Measurements from ENCODE around the gene SIAH2. TPM values are rescaled to one million over a fixed set of nuclear protein-coding genes. Genes with fewer than 3 reads are reported as not detected.
A peak's percentile ranks its signal among the peaks of the same experiment; 100 is the strongest.

The SIAH2 gene
- total RNA-seq, 2 experiments from 2014 or later, result 22.2 to 29.1 TPM

DNA sequence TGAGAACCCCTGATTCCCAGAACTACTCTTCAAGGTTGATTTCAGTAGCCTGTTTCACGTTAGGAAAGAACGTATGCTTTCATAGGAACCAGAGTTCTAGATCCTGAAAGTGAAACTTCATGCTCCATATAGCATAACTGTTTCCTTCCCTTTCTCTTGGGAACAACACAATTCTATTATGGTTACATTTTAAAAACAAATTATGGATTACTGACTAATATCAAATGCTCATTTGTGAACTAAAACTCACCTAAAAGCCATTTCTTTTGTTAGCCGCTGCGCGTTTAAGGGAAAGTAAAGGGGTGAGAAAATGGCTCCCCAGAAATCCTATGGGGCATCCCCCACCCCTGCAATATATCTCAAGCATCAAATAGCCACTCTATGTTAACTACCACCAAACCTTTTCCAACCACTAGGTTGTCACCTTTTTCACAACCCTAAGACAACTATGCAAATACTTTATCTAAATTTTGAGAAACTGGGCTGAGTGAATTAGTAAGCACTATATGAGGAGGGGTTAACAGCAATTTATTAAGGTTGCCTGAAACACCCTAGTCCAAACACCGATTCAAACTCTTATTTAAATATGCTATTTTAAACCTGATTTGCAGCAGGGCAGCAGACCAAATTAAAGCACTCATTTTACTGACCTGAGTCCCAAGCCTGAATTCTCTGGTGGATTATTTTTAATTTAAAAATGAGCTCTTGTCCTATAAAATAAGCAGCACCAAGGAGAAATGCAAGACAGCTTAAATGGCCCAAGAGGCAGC is 2.4 kb downstream of the SIAH2 start:
- intact Hi-C loops (cut with micrococcal nuclease; ENCODE audit: unreplicated experiment), result loop anchor here (5.0 kb wide), 1 partner anchor 38 kb away; no protein-coding TSS in a partner anchor
- peaks cover 5% of the 10 kb centered on the region; the same call in 1 of the 2 replicates for H3K36me3 ChIP-seq (ENCODE audit: insufficient read depth, low read length)
- peak overlapping the region; percentile 78 for H3K4me3 ChIP-seq (ENCODE audit: low read depth, low read length, poor library complexity, severe bottlenecking)
- H3K9me3 ChIP-seq (ENCODE audit: low read length), result no peaks in the 10 kb centered on the region
- H3K79me2 ChIP-seq (ENCODE audit: insufficient read depth, low read depth, low read length), result peaks cover 24% of the 10 kb centered on the region; the same call in 1 of the 2 replicates
- H2AFZ ChIP-seq (ENCODE audit: low read length), result no peak overlapping the region
- BruUV-seq (replicated peaks), result no TSS peak
- no peaks in the 10 kb centered on the region for H3K9me2 ChIP-seq (ENCODE audit: insufficient read depth, low read length)
- TF ChIP-seq EZH2phosphoT487 (IDR thresholded peaks at IDR 0.05; ENCODE audit: borderline replicate concordance, low read depth, low read length) (no peak), CTCF (conservative IDR thresholded peaks at IDR 0.05; ENCODE audit: low read length) (no peak)
- DNase-seq (ENCODE audit: low spot score), result no peak
- H4K20me1 ChIP-seq (ENCODE audit: insufficient read depth, low read length), result peaks cover 25% of the 10 kb centered on the region
- no peak overlapping the region for H3K27ac ChIP-seq (ENCODE audit: low read depth, low read length, poor library complexity, severe bottlenecking)
- POLR2A ChIA-PET, result interaction anchor here (0.6 to 2.4 kb wide), 13 partner anchors 11 to 347 kb away, joined by 3 to 8 read pairs (median 3); partner anchors contain the start of genes ERICH6 and SELENOT
- H3K4me2 ChIP-seq (ENCODE audit: low read length), result peak overlapping the region; percentile 96
- peaks cover 51% of the 10 kb centered on the region for H3K4me1 ChIP-seq (ENCODE audit: insufficient read depth, low read length, poor library complexity, severe bottlenecking)
- CTCF ChIA-PET (ENCODE audit: unreplicated experiment), result no interaction called here

DNA sequence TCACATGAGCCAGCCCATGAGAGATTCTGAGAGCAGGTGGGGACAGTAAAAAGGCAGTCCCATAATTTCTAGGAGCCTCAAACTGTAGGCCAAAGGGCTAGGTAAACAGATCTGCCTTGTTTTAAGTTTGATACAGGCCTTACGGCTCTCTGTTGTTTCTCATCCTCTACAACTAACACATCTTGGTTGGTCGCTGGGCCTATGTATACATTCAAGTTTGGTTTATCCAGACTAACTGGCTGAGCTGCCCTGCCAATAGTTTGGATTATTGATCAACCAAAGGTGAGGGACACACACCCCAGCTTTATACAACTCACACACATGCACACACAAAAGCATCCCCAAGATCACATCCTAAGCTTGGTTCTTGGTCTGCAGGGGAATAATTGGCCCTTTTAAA is 3.0 kb downstream of the SIAH2 start:
- peaks cover 44% of the 10 kb centered on the region for H3K4me1 ChIP-seq (ENCODE audit: insufficient read depth, low read length, poor library complexity, severe bottlenecking)
- peaks cover 5% of the 10 kb centered on the region; the same call in 1 of the 2 replicates for H3K36me3 ChIP-seq (ENCODE audit: insufficient read depth, low read length)
- H3K9me3 ChIP-seq (ENCODE audit: low read length), result no peaks in the 10 kb centered on the region
- no peak overlapping the region for H3K27ac ChIP-seq (ENCODE audit: low read depth, low read length, poor library complexity, severe bottlenecking)
- H3K4me3 ChIP-seq (ENCODE audit: low read depth, low read length, poor library complexity, severe bottlenecking), result peak overlapping the region; percentile 78
- H4K20me1 ChIP-seq (ENCODE audit: insufficient read depth, low read length), result peaks cover 25% of the 10 kb centered on the region
- peaks cover 24% of the 10 kb centered on the region; the same call in 1 of the 2 replicates for H3K79me2 ChIP-seq (ENCODE audit: insufficient read depth, low read depth, low read length)
- no peaks in the 10 kb centered on the region for H3K9me2 ChIP-seq (ENCODE audit: insufficient read depth, low read length)
- TF ChIP-seq CTCF (conservative IDR thresholded peaks at IDR 0.05; ENCODE audit: low read length), result no peak
- no peak for TF ChIP-seq EZH2phosphoT487 (IDR thresholded peaks at IDR 0.05; ENCODE audit: borderline replicate concordance, low read depth, low read length)
- intact Hi-C loops (cut with micrococcal nuclease; ENCODE audit: unreplicated experiment), result loop anchor here (5.0 kb wide), 1 partner anchor 38 kb away; no protein-coding TSS in a partner anchor
- peak overlapping the region; percentile 96 for H3K4me2 ChIP-seq (ENCODE audit: low read length)
- BruUV-seq (replicated peaks), result no TSS peak
- no peak overlapping the region for H2AFZ ChIP-seq (ENCODE audit: low read length)
- CTCF ChIA-PET (ENCODE audit: unreplicated experiment), result interaction anchor here (1.1 kb wide), 1 partner anchor 36 kb away, joined by 3 read pairs; no protein-coding TSS in a partner anchor
- POLR2A ChIA-PET, result interaction anchor here (0.7 to 1.5 kb wide), 8 partner anchors 10 to 217 kb away, joined by 3 to 7 read pairs (median 3); no protein-coding TSS in a partner anchor
- DNase-seq (ENCODE audit: low spot score), result no peak

All from OCI-LY7 (cell line).